HepG2 (cell line): ENCODE data around the gene NUAK2. TPM values are rescaled to one million over a fixed set of nuclear protein-coding genes. Genes with fewer than 3 reads are reported as not detected.

Source experiments
- HNF1B ChIP-seq: sonication (generic); formaldehyde crosslinking; IDR thresholded peaks from 2 replicates; pipeline ENCODE4 v1.5.1; 2020; ENCODE audit warnings: mild to moderate bottlenecking, moderate library complexity, missing genetic modification reagents
- MAX ChIP-seq: IDR thresholded peaks from 2 replicates; pipeline ENCODE4 v1.6.1; 2012; ENCODE audit warnings: inconsistent platforms
- NRL ChIP-seq: sonication (generic); formaldehyde crosslinking; IDR thresholded peaks from 2 replicates; pipeline ENCODE4 v1.5.0; 2020; ENCODE audit warnings: missing genetic modification reagents, mild to moderate bottlenecking, moderate library complexity, borderline replicate concordance
- PATZ1 ChIP-seq: sonication (generic); formaldehyde crosslinking; IDR thresholded peaks from 2 replicates; pipeline ENCODE4 v1.4.0; 2020; ENCODE audit warnings: missing genetic modification reagents
- PITX1 ChIP-seq: sonication (generic); formaldehyde crosslinking; IDR thresholded peaks from 2 replicates; pipeline ENCODE4 v1.5.1; 2020; ENCODE audit warnings: mild to moderate bottlenecking, missing genetic modification reagents
- PRDM4 ChIP-seq: sonication (generic); formaldehyde crosslinking; IDR thresholded peaks from 2 replicates; pipeline ENCODE4 v1.9.0; 2021; ENCODE audit warnings: missing genetic modification reagents, borderline replicate concordance
- ZMYM3 ChIP-seq: sonication (generic); formaldehyde crosslinking; IDR thresholded peaks from 2 replicates; pipeline ENCODE4 v1.5.1; 2020; ENCODE audit warnings: mild to moderate bottlenecking, missing genetic modification reagents
- ZNF224 ChIP-seq: sonication (generic); formaldehyde crosslinking; IDR thresholded peaks from 2 replicates; pipeline ENCODE4 v1.5.0; 2020; ENCODE audit warnings: mild to moderate bottlenecking, missing genetic modification reagents
- ZNF318 ChIP-seq: sonication (generic); formaldehyde crosslinking; IDR thresholded peaks from 2 replicates; pipeline ENCODE4 v1.4.0; 2020; ENCODE audit warnings: mild to moderate bottlenecking, missing genetic modification reagents
- ZNF597 ChIP-seq: sonication (generic); formaldehyde crosslinking; IDR thresholded peaks from 2 replicates; pipeline ENCODE4 v1.5.0; 2020; ENCODE audit warnings: missing genetic modification reagents
- ZSCAN20 ChIP-seq: sonication (generic); formaldehyde crosslinking; IDR thresholded peaks from 2 replicates; pipeline ENCODE4 v1.4.0; 2020; ENCODE audit warnings: missing genetic modification reagents, mild to moderate bottlenecking, borderline replicate concordance
- polyA plus RNA-seq, 8 experiments: library from polyadenylated mRNA; depleted of rRNA in 3 of 8; stranded (reverse) in 7 of 8; unstranded in 1 of 8; fragments of >200 nt; fragmentation: Illumina TruSeq in 4 of 8; extraction: Trizol in 4 of 8; gene quantifications; 2 replicates each; pipeline versions ENCODE4 v1.2.1 to v1.2.3, GENCODE V29; 2011 to 2016; ENCODE audit warnings: low read depth in 4 of 8, missing spikeins in 1 of 8, mixed read lengths in 1 of 8; ENCODE audit not compliant: insufficient read depth in 1 of 8
- total RNA-seq, 5 experiments: library from RNA; depleted of rRNA; stranded (reverse); fragments of >200 nt; fragmentation: Illumina TruSeq; extraction: Trizol; gene quantifications; 2 replicates each; pipeline ENCODE4 v1.2.3, GENCODE V29; 2016; ENCODE audit warnings: low read depth in 1 of 5

The NUAK2 gene
- total and polyA plus RNA-seq, 2 of the 13 experiments (the other 11 are each of a cell fraction or from before 2014, with no cell fraction given), result 0.75 to 1.1 TPM

- TF ChIP-seq ZNF318 (CRISPR knock-in tag) (no peak), MAX (peak; percentile 66; the same call in 1 of the 2 replicates), ZSCAN20 (CRISPR knock-in tag) (0 out of 2 replicates have a peak, but pooled peaks have one; percentile 49), ZNF597 (no peak), ZNF224 (CRISPR knock-in tag) (no peak), PRDM4 (CRISPR knock-in tag) (no peak), ZMYM3 (CRISPR knock-in tag) (peak; percentile 61; the same call in 1 of the 2 replicates), NRL (CRISPR knock-in tag) (0 out of 2 replicates have a peak, but pooled peaks have one; percentile 51), PITX1 (CRISPR knock-in tag) (peak; percentile 77; the same call in 1 of the 2 replicates), PATZ1 (peak; percentile 98), HNF1B (peak; percentile 78)
Observed at GRCh38 chr1:205301205-205301821, 20.2 kb downstream of the NUAK2 start (continued).
